C4-2B (cell line): ENCODE data around the gene CD180.

Source experiments
- ZFX ChIP-seq: fragments of 450-650 bp; IDR thresholded peaks from 2 replicates; pipeline ENCODE4 v1.6.1; 2017
- TF ChIP-seq, protein P1 (sequence below): fragments of 450-650 bp; conservative IDR thresholded peaks from 2 replicates; pipeline ENCODE4 v1.5.1; 2017; ENCODE audit warnings: mild to moderate bottlenecking

DNA sequence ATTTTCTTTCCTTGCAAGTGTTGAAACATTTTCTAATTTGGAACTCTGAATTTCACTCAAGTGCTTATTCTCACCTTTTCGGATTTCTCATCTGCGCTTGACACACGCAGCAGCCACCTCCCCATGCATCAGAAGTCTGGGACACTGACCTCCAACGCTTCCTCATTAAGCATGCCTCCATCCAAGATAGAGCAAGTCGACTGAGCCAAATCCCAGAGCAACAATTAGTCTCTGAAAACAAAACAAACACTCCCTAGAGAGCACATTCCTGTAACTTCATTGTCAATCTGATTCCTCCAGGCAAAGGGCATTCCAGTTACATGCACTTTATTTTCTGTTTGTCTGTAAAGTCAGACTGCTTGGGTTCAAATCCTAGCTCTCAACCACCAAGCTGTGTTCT, 5.7 kb downstream of the CD180 start:
- TF ChIP-seq, protein P1, sequence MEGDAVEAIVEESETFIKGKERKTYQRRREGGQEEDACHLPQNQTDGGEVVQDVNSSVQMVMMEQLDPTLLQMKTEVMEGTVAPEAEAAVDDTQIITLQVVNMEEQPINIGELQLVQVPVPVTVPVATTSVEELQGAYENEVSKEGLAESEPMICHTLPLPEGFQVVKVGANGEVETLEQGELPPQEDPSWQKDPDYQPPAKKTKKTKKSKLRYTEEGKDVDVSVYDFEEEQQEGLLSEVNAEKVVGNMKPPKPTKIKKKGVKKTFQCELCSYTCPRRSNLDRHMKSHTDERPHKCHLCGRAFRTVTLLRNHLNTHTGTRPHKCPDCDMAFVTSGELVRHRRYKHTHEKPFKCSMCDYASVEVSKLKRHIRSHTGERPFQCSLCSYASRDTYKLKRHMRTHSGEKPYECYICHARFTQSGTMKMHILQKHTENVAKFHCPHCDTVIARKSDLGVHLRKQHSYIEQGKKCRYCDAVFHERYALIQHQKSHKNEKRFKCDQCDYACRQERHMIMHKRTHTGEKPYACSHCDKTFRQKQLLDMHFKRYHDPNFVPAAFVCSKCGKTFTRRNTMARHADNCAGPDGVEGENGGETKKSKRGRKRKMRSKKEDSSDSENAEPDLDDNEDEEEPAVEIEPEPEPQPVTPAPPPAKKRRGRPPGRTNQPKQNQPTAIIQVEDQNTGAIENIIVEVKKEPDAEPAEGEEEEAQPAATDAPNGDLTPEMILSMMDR = no peak
- TF ChIP-seq ZFX = no peak
